Measurements from ENCODE around the gene MOSPD3.

MOSPD3 gene

DNA sequence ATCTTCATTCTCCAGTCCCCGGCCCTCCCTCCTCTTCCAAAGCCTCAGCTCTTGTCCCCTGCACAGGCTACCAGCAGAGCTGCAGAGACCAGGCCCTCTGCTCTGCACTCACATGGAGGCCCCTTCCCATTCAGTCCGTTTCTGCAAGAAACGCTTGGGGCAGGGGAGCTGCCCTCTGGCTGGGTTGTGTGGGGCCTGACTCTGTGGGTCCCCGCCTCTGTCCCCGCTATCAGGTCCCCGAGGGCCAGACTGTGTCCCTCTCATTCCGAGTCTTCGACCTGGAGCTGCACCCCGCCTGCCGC lies 8.7 kb upstream of the MOSPD3 start:
- no peak for TF ChIP-seq EGR1 (IDR thresholded peaks at IDR 0.05)
- TF ChIP-seq TCF12 (IDR thresholded peaks at IDR 0.05; ENCODE audit: low read depth): no peak
- TF ChIP-seq, protein P1, sequence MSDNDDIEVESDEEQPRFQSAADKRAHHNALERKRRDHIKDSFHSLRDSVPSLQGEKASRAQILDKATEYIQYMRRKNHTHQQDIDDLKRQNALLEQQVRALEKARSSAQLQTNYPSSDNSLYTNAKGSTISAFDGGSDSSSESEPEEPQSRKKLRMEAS (IDR thresholded peaks at IDR 0.05): 0 out of 2 replicates have a peak, but pooled peaks have one; percentile 29
- TF ChIP-seq, protein P2, sequence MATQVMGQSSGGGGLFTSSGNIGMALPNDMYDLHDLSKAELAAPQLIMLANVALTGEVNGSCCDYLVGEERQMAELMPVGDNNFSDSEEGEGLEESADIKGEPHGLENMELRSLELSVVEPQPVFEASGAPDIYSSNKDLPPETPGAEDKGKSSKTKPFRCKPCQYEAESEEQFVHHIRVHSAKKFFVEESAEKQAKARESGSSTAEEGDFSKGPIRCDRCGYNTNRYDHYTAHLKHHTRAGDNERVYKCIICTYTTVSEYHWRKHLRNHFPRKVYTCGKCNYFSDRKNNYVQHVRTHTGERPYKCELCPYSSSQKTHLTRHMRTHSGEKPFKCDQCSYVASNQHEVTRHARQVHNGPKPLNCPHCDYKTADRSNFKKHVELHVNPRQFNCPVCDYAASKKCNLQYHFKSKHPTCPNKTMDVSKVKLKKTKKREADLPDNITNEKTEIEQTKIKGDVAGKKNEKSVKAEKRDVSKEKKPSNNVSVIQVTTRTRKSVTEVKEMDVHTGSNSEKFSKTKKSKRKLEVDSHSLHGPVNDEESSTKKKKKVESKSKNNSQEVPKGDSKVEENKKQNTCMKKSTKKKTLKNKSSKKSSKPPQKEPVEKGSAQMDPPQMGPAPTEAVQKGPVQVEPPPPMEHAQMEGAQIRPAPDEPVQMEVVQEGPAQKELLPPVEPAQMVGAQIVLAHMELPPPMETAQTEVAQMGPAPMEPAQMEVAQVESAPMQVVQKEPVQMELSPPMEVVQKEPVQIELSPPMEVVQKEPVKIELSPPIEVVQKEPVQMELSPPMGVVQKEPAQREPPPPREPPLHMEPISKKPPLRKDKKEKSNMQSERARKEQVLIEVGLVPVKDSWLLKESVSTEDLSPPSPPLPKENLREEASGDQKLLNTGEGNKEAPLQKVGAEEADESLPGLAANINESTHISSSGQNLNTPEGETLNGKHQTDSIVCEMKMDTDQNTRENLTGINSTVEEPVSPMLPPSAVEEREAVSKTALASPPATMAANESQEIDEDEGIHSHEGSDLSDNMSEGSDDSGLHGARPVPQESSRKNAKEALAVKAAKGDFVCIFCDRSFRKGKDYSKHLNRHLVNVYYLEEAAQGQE (IDR thresholded peaks at IDR 0.05; ENCODE audit: low read depth): no peak
- TF ChIP-seq YY1 (IDR thresholded peaks at IDR 0.05; ENCODE audit: low read depth): no peak

DNA sequence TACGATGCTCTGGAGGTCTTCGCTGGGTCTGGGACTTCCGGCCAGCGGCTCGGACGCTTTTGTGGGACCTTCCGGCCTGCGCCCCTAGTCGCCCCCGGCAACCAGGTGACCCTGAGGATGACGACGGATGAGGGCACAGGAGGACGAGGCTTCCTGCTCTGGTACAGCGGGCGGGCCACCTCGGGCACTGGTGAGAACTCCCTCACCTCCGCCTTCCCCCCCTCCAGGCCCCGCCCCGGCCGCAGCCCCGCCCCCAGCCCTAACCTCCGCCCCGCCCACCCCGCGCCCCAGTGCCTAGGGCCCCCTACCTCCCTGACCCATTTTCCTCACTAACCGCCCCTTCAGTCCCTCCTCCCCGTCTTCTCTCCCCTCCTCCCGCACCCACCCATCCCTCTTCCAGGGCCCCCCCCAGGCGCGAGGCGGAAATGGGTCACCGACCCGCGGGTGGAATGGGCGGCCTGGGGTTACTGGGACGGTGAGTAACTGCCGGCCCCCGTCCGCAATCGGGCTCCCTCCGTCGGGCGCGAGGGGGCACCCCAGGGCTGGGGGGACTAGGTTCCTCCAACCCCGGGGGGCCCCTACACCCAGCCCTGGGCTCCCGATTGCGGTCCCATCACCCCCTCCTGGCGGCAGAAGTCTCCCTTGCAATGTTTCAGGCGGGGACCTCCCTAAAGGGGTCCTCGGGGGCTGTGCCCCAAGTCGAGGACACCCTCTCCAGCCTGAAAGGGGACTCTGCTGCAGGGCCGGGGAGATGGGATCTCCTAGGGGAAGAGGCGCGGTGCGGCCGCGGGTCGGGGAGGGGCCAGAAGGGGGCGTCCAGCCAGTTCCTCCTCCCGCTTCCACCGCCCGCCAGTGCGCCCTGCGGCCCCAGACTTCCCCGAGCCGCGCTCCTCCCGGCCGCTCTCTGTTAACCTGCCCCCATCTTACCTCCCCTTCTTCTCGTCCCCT lies 8.0 kb upstream of the MOSPD3 start:
- peak; percentile 19; the same call in 1 of the 2 replicates for TF ChIP-seq TAF1 (IDR thresholded peaks at IDR 0.05; ENCODE audit: low read depth)
- no peak for TF ChIP-seq YY1 (IDR thresholded peaks at IDR 0.05; ENCODE audit: low read depth)
- peak; percentile 87; the same call in 1 of the 2 replicates for TF ChIP-seq ZBTB7A (IDR thresholded peaks at IDR 0.05; ENCODE audit: low read depth)

DNA sequence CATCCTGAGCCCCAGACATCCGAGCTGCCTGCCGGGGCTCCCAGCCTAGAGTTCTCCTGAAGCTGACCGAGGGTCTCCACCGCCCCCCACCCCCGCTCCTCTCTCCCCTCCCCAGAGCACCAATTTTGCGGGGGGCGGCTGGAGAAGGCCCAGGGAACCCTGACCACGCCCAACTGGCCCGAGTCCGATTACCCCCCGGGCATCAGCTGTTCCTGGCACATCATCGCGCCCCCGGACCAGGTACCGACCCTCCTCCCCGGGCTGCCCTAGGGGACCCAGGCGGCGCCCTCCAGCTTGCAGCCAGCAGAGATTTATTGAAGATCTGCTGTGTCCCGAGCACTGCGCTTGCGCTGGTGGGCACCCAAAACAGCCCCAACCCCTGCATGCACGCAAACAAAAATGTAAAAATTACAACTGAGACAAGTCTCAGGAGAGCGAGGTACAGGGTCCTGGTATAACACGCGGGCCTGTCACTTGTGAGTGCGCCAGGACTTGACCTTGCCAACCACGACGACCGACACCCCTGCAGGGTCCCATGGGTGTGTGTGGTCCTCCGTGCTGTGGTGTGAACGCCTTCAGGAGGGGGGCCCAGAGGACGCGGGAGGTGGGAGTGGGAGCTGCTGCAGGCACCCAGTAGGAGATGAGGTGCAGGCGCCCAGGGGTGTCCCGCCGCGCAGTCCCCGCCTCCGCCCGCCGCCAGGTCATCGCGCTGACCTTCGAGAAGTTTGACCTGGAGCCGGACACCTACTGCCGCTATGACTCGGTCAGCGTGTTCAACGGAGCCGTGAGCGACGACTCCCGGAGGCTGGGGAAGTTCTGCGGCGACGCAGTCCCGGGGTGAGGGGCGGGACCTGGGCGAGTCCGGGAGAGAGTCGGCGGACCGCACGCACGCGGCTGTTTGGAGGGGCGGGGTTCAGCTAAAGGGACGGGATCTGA lies 7.1 kb upstream of the MOSPD3 start:
- TF ChIP-seq, protein P3, sequence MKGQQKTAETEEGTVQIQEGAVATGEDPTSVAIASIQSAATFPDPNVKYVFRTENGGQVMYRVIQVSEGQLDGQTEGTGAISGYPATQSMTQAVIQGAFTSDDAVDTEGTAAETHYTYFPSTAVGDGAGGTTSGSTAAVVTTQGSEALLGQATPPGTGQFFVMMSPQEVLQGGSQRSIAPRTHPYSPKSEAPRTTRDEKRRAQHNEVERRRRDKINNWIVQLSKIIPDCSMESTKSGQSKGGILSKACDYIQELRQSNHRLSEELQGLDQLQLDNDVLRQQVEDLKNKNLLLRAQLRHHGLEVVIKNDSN (IDR thresholded peaks at IDR 0.05): no peak
- TF ChIP-seq ZBTB7A (IDR thresholded peaks at IDR 0.05; ENCODE audit: low read depth): peak; percentile 16; the same call in 1 of the 2 replicates

DNA sequence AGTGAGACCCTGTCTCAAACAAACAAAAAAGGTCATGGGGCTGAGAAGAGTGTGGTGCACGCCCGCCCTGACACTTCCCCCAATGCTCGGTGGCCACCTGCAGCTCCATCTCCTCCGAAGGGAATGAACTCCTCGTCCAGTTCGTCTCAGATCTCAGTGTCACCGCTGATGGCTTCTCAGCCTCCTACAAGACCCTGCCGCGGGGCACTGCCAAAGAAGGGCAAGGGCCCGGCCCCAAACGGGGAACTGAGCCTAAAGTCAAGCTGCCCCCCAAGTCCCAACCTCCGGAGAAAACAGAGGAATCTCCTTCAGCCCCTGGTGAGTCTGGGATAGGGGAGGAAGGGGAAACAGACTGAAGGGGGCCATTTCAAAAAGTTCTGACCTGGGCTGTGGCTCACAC lies 6.0 kb upstream of the MOSPD3 start:
- TF ChIP-seq TCF12 (IDR thresholded peaks at IDR 0.05; ENCODE audit: low read depth) (no peak), TAF1 (IDR thresholded peaks at IDR 0.05; ENCODE audit: low read depth) (no peak), EGR1 (IDR thresholded peaks at IDR 0.05) (no peak), CEBPB (IDR thresholded peaks at IDR 0.05) (no peak), FOXM1 (IDR thresholded peaks at IDR 0.05; ENCODE audit: borderline replicate concordance, low read depth) (no peak), RAD21 (IDR thresholded peaks at IDR 0.05; ENCODE audit: low read depth) (no peak), NFIC (IDR thresholded peaks at IDR 0.05) (no peak), EP300 (IDR thresholded peaks at IDR 0.05; ENCODE audit: borderline replicate concordance) (no peak), YY1 (IDR thresholded peaks at IDR 0.05; ENCODE audit: low read depth) (no peak), TEAD4 (IDR thresholded peaks at IDR 0.05) (no peak), ZBTB7A (IDR thresholded peaks at IDR 0.05; ENCODE audit: low read depth) (no peak), CREB1 (IDR thresholded peaks at IDR 0.05; ENCODE audit: low read depth) (no peak)
- TF ChIP-seq, protein P3 (IDR thresholded peaks at IDR 0.05): no peak
- TF ChIP-seq, protein P2 (IDR thresholded peaks at IDR 0.05; ENCODE audit: low read depth): no peak
- TF ChIP-seq, protein P1 (IDR thresholded peaks at IDR 0.05): no peak

DNA sequence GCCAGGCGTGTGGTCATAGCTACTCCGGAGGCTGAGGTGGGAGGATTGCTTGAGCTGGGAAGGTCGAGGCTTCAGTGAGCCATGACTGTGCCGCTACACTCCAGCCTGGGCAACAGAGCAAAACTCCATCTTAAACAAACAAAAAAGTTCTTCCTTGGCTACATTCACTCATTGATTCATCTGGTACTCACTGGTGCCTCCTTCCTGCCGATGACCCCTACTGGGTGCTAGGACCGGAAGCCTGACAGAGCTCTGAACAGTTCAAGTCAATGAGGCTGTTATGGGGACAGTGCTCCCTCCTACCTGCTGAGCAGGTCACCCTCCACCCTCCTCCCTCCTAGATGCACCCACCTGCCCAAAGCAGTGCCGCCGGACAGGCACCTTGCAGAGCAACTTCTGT lies 5.2 kb upstream of the MOSPD3 start:
- TF ChIP-seq TCF12 (IDR thresholded peaks at IDR 0.05; ENCODE audit: low read depth) (no peak), ZBTB7A (IDR thresholded peaks at IDR 0.05; ENCODE audit: low read depth) (no peak), EGR1 (IDR thresholded peaks at IDR 0.05) (no peak), EP300 (IDR thresholded peaks at IDR 0.05; ENCODE audit: borderline replicate concordance) (no peak), YY1 (IDR thresholded peaks at IDR 0.05; ENCODE audit: low read depth) (no peak), CEBPB (IDR thresholded peaks at IDR 0.05) (no peak), RAD21 (IDR thresholded peaks at IDR 0.05; ENCODE audit: low read depth) (no peak), NFIC (IDR thresholded peaks at IDR 0.05) (no peak), CREB1 (IDR thresholded peaks at IDR 0.05; ENCODE audit: low read depth) (no peak), TAF1 (IDR thresholded peaks at IDR 0.05; ENCODE audit: low read depth) (no peak)
- TF ChIP-seq, protein P2 (IDR thresholded peaks at IDR 0.05; ENCODE audit: low read depth): no peak
- TF ChIP-seq, protein P1 (IDR thresholded peaks at IDR 0.05): no peak
